BLaER1 treated with 17β-estradiol and CSF1 and Interleukin-3, amounts not matched to agents 10 nM and 100 nM (cell line): ENCODE results near the gene SLC6A19.

Experiments used
- H3K27ac ChIP-seq, 11 experiments: shearing (Covaris generic); formaldehyde crosslinking; 2 replicates each; pipeline ENCODE4 v1.8.1; 2022
- H3K27me3 ChIP-seq, 11 experiments: shearing (Covaris generic); formaldehyde crosslinking; 2 replicates each; pipeline ENCODE4 v1.8.1; 2022
- H3K36me3 ChIP-seq, 11 experiments: shearing (Covaris generic); formaldehyde crosslinking; 2 replicates each; pipeline ENCODE4 v1.8.1; 2022
- H3K4me1 ChIP-seq, 10 experiments: shearing (Covaris generic); formaldehyde crosslinking; 2 replicates each; pipeline ENCODE4 v1.8.1; 2022
- H3K4me2 ChIP-seq, 11 experiments: shearing (Covaris generic); formaldehyde crosslinking; 2 replicates each; pipeline ENCODE4 v1.8.1; 2022
- H3K4me3 ChIP-seq, 10 experiments: shearing (Covaris generic); formaldehyde crosslinking; 2 replicates each; pipeline ENCODE4 v1.8.1; 2022
- H3K9ac ChIP-seq, 11 experiments: shearing (Covaris generic); formaldehyde crosslinking; 2 replicates each; pipeline ENCODE4 v1.8.1; 2022
- H3K9me3 ChIP-seq, 11 experiments: shearing (Covaris generic); formaldehyde crosslinking; replicated peaks in 1 of 11; 2 replicates each; pipeline ENCODE4 v1.8.1; 2022
- H4K20me1 ChIP-seq, 11 experiments: shearing (Covaris generic); formaldehyde crosslinking; 2 replicates each; pipeline ENCODE4 v1.8.1; 2022
- Cebpa-rat ChIP-seq, 11 experiments: shearing (Covaris generic); IDR thresholded peaks; 2 replicates each; pipeline ENCODE4 v1.8.1; 2022

SLC6A19 gene

DNA sequence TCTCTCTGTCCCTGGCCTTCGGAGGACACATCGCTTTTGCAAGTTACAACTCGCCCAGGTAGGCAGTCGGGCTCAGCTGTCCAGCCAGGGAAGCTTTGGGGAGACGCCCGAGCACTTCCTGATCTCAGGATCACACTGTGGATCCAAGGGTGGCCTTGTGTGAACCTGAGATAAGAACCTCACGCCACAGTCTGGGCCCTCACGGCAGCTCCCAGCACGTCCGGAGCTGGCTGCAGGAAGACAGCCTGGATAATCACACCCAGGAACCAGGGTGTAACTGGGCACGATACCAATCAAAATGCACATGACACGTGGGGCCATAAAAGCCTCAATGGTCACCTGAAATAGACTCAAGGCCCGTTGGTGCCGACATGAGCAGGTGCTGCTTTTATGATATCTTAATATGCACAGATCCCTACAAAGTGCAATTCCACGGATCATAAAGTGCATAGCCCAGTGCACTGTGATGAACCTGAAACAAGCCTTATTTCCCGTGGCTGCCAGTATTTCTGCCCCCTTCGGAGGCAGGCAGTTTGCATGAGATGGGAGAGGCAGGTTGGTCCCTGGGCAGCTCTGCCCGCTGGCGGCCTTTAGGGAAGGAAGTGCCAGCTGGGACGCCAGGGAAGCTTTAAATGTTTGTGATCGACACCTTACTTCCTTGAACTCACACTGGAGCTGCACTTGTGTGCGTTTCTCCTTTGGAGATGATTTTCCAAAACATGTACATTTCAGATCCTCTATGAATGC lies 38.3 kb downstream of the SLC6A19 start:
- Histone ChIP-seq H3K36me3 (no peaks in the 10 kb centered on the region), H3K9me3 (peaks cover 20 to 25% (median 23%) of the 10 kb centered on the region in 11 experiments), H3K4me1 (no peaks in the 10 kb centered on the region), H3K27me3 (peaks cover under 1 to 10% (median 5%) of the 10 kb centered on the region in 11 experiments; a peak in 16 of 22 replicates), H3K4me3 (no peak overlapping the region), H3K9ac (no peak overlapping the region), H4K20me1 (peaks cover 0 to 48% (median 7%) of the 10 kb centered on the region in 11 experiments; a peak in 13 of 22 replicates), H3K4me2 (no peak overlapping the region), H3K27ac (no peak overlapping the region)
- TF ChIP-seq Cebpa-rat (IDR thresholded peaks at IDR 0.05), result no peak

DNA sequence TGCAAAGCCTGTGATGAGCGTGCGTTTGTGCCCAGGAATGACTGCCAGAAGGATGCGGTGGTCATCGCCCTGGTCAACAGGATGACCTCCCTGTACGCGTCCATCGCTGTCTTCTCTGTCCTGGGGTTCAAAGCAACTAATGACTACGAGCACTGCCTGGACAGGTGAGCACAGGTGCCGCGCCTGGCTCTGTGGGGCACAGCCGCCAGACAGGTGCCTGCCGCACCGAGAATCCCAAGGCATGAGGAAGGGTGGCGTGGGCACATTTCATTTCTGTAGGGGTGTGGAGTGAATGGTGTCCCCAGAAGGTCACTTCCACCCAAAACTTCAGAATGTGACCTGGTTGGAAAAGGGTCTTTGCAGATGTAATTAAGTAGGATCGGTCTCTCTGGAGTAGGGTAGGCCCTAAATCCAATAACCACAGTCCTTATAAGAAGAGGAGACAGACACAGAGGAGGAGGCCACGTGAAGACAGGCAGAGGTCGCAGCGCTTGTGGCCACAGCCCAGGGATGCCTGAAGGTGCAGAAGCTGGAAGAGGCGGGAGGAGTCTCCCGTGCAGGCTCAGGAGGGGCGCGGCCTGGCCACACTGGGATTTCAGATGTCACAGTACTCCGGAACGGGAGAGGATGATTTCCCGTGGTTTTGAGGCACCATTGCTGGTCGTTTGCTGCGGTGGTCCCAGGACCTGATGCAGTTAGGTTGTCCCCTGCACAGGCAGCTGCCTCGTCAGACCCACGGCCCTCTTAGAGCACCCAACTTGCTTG lies 39.3 kb downstream of the SLC6A19 start:
- Histone ChIP-seq H4K20me1 (peaks cover 0 to 58% (median 13%) of the 10 kb centered on the region in 11 experiments; a peak in 14 of 22 replicates), H3K4me3 (no peak overlapping the region), H3K4me2 (no peak overlapping the region), H3K9ac (no peak overlapping the region), H3K9me3 (peaks cover 10 to 15% (median 13%) of the 10 kb centered on the region in 11 experiments), H3K36me3 (no peaks in the 10 kb centered on the region), H3K4me1 (peaks cover 0 to 2% (median 0%) of the 10 kb centered on the region in 10 experiments; a peak in 2 of 20 replicates), H3K27ac (no peak overlapping the region), H3K27me3 (peaks cover 10 to 20% (median 15%) of the 10 kb centered on the region in 11 experiments)
- no peak for TF ChIP-seq Cebpa-rat (IDR thresholded peaks at IDR 0.05)

DNA sequence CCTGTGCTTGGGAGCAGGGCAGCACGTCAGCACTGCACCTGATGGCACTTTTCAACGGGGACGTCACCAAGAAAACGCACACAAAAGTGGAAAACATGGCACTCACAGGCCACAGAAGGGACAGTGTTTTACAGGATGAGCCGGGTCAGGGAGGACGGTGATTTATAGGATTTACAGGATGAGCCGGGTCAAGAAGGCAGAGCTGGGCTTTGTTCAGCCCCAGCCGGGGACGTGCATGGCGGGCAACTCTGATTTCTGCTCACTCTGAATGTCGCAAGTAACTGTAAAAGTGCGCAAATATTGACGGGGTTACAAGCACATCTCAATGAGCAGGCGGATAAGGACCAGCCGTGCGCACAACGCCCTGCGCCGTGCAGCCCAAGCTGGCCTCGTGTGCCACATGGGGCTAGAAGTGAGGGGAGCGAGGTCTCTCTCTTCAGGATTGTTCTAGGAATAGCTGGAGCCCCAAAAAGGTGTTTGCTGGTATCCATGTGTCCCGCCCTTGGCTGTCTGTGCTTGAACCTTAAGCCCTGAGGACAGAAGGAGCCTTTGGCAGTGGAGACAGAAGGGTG lies 40.2 kb downstream of the SLC6A19 start:
- Histone ChIP-seq H3K27ac (no peak overlapping the region), H3K27me3 (peaks cover 19 to 29% (median 25%) of the 10 kb centered on the region in 11 experiments)

DNA sequence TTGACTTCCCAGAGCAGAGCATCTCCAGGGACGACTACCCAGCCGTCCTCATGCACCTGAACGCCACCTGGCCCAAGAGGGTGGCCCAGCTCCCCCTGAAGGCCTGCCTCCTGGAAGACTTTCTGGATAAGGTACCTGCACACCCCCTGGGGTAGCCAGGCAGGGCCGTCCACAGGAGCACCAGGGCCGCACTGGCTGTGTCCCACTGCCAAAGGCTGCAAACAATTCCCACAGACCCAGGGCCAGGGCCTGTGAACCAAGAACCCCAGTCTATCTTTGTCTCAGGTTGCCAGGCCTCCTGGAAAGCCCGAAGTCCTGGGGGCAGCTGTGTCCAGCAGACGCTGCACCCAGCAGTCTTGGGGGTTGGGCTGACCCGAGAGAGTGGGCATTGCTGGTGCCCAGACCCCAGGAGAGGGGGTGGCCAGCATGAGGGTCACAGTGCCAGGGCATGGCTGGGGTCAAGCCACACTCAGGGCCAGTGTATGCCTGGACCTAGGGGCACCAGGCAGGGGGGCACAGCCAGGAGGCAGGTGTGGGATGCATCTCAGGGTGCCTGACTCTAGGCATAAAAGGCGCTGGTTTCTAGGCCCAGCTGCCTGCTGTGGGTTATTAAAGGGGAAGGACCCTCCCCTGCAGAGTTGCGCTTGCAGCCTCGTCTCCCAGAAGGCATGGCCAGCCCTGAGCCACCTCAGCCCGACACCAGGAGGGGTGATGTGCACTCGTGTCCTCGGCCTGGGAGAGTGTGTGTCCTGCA lies 41.5 kb downstream of the SLC6A19 start:
- no peak for TF ChIP-seq Cebpa-rat (IDR thresholded peaks at IDR 0.05)
- H3K27ac ChIP-seq, result no peak overlapping the region
- H3K36me3 ChIP-seq, result no peaks in the 10 kb centered on the region
- peaks cover 0 to 18% (median 9%) of the 10 kb centered on the region in 10 experiments; a peak in 11 of 20 replicates for H3K4me1 ChIP-seq
- H3K9ac ChIP-seq, result no peak overlapping the region
- H4K20me1 ChIP-seq, result peaks cover 0 to 80% (median 36%) of the 10 kb centered on the region in 11 experiments; a peak in 17 of 22 replicates
- H3K4me3 ChIP-seq, result no peak overlapping the region
- no peak overlapping the region for H3K4me2 ChIP-seq
- H3K9me3 ChIP-seq, result no peaks in the 10 kb centered on the region
- H3K27me3 ChIP-seq, result peaks cover 32 to 43% (median 38%) of the 10 kb centered on the region in 11 experiments

More for the DNA sequence above, 40.2 kb downstream of the SLC6A19 start:
- Histone ChIP-seq H3K4me2 (no peak overlapping the region), H3K9ac (no peak overlapping the region), H3K9me3 (peaks cover under 1 to 5% (median 4%) of the 10 kb centered on the region in 11 experiments; a peak in 21 of 22 replicates), H3K4me1 (peaks cover 0 to 11% (median 7%) of the 10 kb centered on the region in 10 experiments; a peak in 11 of 20 replicates), H4K20me1 (peaks cover 0 to 67% (median 22%) of the 10 kb centered on the region in 11 experiments; a peak in 16 of 22 replicates), H3K4me3 (no peak overlapping the region), H3K36me3 (no peaks in the 10 kb centered on the region)
- no peak for TF ChIP-seq Cebpa-rat (IDR thresholded peaks at IDR 0.05)

DNA sequence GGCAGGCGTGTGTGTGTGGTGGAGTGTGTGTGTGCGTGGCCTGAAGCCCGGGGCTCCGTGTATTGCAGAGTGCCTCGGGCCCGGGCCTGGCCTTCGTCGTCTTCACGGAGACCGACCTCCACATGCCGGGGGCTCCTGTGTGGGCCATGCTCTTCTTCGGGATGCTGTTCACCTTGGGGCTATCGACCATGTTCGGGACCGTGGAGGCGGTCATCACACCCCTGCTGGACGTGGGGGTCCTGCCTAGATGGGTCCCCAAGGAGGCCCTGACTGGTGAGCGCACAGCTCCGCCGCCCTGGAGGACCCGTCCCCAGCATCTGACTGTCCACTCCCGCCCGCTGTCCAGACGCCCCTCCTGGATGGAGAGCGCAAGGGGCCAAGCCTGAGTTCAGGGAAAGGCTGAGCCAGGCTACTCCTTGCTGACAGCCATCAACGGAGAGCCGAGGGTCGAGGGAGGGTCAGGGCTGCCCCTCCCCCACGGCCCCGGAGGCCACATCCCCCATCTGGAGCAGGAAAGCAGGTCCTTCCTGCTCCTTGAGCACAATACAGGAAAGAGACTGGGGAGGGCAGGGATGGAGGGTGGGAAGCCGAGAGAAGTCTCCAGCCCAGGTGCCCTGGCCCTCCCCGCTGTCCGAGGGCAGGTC lies 42.2 kb downstream of the SLC6A19 start:
- Histone ChIP-seq H3K36me3 (no peaks in the 10 kb centered on the region), H3K27ac (no peak overlapping the region), H3K4me3 (no peak overlapping the region), H3K4me1 (peaks cover 0 to 18% (median 9%) of the 10 kb centered on the region in 10 experiments; a peak in 11 of 20 replicates), H3K4me2 (no peak overlapping the region), H3K9ac (no peak overlapping the region), H3K9me3 (no peaks in the 10 kb centered on the region), H4K20me1 (peaks cover 0 to 84% (median 43%) of the 10 kb centered on the region in 11 experiments; a peak in 17 of 22 replicates), H3K27me3 (peaks cover 33 to 50% (median 44%) of the 10 kb centered on the region in 11 experiments)
- TF ChIP-seq Cebpa-rat (IDR thresholded peaks at IDR 0.05), result no peak

DNA sequence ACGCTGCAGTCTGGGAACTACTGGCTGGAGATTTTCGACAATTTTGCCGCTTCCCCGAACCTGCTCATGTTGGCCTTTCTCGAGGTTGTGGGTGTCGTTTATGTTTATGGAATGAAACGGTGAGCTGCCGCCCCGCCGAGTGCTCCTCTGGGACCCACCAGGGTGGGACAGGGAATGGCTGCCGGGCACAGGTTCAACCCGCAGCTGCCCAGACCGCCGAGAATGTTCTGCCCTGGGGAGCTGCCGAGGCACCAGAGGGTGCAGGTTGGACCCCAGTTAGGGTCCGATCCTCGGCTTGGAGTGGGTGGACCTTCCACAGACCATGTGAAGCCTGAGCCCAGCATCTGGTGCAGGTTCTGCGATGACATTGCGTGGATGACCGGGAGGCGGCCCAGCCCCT lies 42.9 kb downstream of the SLC6A19 start:
- Histone ChIP-seq H3K4me2 (no peak overlapping the region), H3K9ac (no peak overlapping the region), H3K27me3 (peaks cover 33 to 53% (median 46%) of the 10 kb centered on the region in 11 experiments), H4K20me1 (peaks cover 0 to 84% (median 49%) of the 10 kb centered on the region in 11 experiments; a peak in 17 of 22 replicates), H3K4me1 (peaks cover 0 to 18% (median 9%) of the 10 kb centered on the region in 10 experiments; a peak in 11 of 20 replicates), H3K4me3 (no peak overlapping the region), H3K9me3 (no peaks in the 10 kb centered on the region), H3K27ac (no peak overlapping the region), H3K36me3 (no peaks in the 10 kb centered on the region)
- no peak for TF ChIP-seq Cebpa-rat (IDR thresholded peaks at IDR 0.05)

DNA sequence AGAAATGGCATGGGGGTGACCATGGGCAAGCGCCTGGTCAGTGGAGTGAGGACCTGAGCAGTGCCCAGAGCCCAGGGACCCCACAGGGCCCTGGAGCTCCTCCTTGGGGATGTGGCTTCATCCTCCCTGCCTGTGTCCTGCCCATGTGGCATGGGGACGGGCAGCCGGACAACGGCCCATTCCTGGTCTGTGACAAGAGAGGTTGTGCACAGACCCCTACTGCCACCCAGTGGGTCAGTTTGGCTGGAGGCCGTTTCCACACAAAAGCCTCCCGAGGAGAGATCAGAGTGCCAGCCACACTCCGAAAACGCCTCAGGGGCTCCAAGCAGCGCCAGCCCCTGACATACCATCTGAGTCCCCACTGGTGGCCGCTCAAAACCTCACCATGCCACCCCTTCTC lies 43.6 kb downstream of the SLC6A19 start:
- Histone ChIP-seq H3K4me1 (peaks cover 0 to 18% (median 9%) of the 10 kb centered on the region in 10 experiments; a peak in 11 of 20 replicates), H3K4me3 (no peak overlapping the region), H3K9me3 (no peaks in the 10 kb centered on the region), H3K4me2 (no peak overlapping the region), H3K27ac (no peak overlapping the region), H4K20me1 (peaks cover 0 to 84% (median 56%) of the 10 kb centered on the region in 11 experiments; a peak in 17 of 22 replicates), H3K9ac (no peak overlapping the region), H3K36me3 (no peaks in the 10 kb centered on the region), H3K27me3 (peaks cover 33 to 53% (median 46%) of the 10 kb centered on the region in 11 experiments)
- TF ChIP-seq Cebpa-rat (IDR thresholded peaks at IDR 0.05), result no peak
